BJ (cell line): ENCODE measurements around the gene LHPP. TPM values are rescaled to one million over a fixed set of nuclear protein-coding genes. Genes with fewer than 3 reads are reported as not detected.

Experiments used
- CTCF ChIA-PET: fragments of 350-600 bp; formaldehyde crosslinking; extraction: SDS; loops from one replicate; lab custom pipeline; 2021; ENCODE audit warnings: antibody characterized with exemption, inconsistent platforms; lab: Yijun Ruan, JAX
- POLR2A ChIA-PET: fragments of 300-600 bp; sonication (Branson Sonifier 250); formaldehyde crosslinking; extraction: SDS; loops from one replicate; lab custom pipeline; 2021; ENCODE audit warnings: antibody characterized with exemption; lab: Charles Lee
- DNase-seq: peaks from one replicate; pipeline ENCODE4 v3.0.0-alpha.2; 2011; ENCODE audit warnings: low read depth
- H3K27me3 ChIP-seq: 2 replicates; pipeline ENCODE4 v1.6.0; 2011; ENCODE audit warnings: low read length; ENCODE audit not compliant: control insufficient read depth, insufficient read depth
- H3K36me3 ChIP-seq: 2 replicates; pipeline ENCODE4 v1.5.1; 2011; ENCODE audit warnings: low read length; ENCODE audit not compliant: control insufficient read depth, insufficient read depth
- H3K4me3 ChIP-seq: 2 replicates; pipeline ENCODE4 v1.5.1; 2011; ENCODE audit warnings: low read depth, mild to moderate bottlenecking, control low read depth, low read length
- polyA plus RNA-seq: library from polyadenylated mRNA; depleted of rRNA; stranded (reverse); fragments of >200 nt; gene quantifications from 2 replicates; pipeline ENCODE4 v1.2.3, GENCODE V29; 2011
- TF ChIP-seq, protein P1 (sequence below): IDR thresholded peaks from 2 replicates; pipeline ENCODE4 v1.5.1; 2011; ENCODE audit warnings: low read depth, mild to moderate bottlenecking, control low read depth, inconsistent platforms, low read length, moderate library complexity; ENCODE audit not compliant: insufficient read depth

LHPP gene
- polyA plus RNA-seq, 1 experiment: 23.8 TPM

DNA sequence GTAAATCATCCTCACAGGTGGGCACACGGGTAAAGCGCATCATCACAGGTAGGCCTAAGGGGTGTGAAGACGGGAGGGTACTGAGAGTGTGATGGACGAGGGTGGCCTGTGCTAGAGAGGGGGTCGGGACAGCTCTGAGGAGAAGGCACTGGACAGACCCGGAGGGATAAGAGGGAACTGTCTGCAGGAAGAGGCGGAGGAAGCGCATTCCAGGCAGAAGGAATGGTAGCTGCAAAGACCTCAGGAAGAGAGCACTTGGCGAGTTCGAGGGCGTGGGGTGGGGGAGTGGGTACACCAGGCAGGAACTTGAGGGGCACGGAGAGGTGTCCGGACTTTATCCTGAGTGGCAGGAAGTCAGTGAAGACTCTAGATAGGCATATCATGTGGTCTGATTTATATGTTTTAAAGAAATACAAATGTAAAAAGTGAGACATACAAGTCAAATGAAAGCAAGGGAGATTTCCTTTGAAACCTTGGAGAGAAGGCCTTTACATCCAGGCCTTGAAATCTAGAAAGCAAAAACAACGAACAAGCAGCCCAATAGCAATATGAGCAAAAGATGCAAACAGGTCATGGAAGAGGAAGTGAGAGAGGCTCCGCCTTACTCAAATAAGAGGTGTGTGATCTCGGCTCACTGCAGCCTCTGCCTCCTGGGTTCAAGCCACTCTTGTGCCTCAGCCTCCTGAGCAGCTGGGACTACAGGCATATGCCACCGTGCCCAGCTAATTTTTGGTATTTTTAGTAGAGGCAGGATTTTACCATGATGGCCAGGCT is 3.6 kb downstream of the LHPP start:
- POLR2A ChIA-PET: no interaction called here

DNA sequence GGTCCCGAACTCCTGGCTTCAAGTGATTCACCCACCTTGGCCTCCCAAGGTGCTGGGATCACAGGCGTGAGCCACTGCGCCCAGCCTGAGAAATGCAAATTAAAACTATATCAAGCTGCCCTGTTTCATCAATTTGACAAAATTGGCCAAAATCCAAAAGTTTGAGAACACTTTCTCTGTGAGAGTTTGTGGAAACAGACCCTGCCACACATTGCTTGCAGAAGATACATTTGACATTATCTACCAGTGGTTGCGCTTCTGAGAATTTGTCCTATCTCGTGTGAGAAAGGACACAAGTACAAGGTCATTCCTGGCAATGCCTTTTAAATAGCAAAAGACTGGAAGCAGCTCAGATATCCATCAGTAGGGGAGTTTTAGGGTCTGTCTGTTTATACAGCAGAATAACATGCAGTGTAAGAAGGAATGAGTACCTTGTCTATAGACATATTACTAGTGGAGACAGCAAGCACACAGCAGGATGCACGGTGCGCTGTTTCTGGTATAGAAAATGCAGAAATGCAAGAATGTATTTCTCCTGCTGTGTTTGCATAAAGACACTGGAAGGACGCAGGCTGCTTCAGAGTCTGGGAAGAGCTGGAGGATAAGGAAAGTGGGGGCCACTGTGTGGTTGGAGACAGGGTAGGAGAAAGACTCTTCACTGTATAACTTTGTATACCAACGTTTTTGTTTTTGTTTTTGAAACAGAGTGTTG is 4.3 kb downstream of the LHPP start:
- TF ChIP-seq, protein P1, sequence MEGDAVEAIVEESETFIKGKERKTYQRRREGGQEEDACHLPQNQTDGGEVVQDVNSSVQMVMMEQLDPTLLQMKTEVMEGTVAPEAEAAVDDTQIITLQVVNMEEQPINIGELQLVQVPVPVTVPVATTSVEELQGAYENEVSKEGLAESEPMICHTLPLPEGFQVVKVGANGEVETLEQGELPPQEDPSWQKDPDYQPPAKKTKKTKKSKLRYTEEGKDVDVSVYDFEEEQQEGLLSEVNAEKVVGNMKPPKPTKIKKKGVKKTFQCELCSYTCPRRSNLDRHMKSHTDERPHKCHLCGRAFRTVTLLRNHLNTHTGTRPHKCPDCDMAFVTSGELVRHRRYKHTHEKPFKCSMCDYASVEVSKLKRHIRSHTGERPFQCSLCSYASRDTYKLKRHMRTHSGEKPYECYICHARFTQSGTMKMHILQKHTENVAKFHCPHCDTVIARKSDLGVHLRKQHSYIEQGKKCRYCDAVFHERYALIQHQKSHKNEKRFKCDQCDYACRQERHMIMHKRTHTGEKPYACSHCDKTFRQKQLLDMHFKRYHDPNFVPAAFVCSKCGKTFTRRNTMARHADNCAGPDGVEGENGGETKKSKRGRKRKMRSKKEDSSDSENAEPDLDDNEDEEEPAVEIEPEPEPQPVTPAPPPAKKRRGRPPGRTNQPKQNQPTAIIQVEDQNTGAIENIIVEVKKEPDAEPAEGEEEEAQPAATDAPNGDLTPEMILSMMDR: no peak
- no peaks in the 10 kb centered on the region for H3K27me3 ChIP-seq
- CTCF ChIA-PET: no interaction called here
- DNase-seq: no peak
- no peak overlapping the region for H3K4me3 ChIP-seq
- POLR2A ChIA-PET: no interaction called here
- H3K36me3 ChIP-seq: 0 out of 2 replicates have a peak, but pooled peaks cover 1% of the 10 kb centered on the region

More for the DNA sequence above, 3.6 kb downstream of the LHPP start:
- H3K27me3 ChIP-seq: no peaks in the 10 kb centered on the region
- TF ChIP-seq, protein P1: no peak
- CTCF ChIA-PET: interaction anchor here (0.9 kb wide), 1 partner anchor 62 kb away, joined by 4 read pairs; no protein-coding TSS in a partner anchor
- 0 out of 2 replicates have a peak, but pooled peaks cover 1% of the 10 kb centered on the region for H3K36me3 ChIP-seq
- H3K4me3 ChIP-seq: no peak overlapping the region
- DNase-seq: no peak

DNA sequence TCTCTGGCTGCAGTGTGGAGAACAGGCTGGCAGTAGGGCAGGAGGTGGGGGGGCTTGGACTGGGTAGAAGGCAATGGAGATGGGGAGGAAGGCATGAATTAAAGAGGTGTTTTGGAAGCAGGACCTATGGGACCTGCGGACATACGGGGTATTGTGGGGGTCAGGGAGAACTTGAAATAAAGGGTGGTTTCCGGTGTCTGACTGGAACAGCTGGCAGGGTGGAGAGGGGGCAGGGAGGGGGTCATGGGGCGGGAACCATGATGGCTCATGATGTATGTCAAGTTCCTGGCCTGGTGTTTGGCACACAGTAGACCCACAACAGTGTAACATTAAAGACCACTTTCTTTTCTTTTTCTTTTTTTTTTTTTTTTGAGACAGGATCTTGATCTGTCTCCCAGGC is 5.5 kb downstream of the LHPP start:
- Histone ChIP-seq H3K4me3 (no peak overlapping the region), H3K36me3 (0 out of 2 replicates have a peak, but pooled peaks cover 1% of the 10 kb centered on the region), H3K27me3 (no peaks in the 10 kb centered on the region)
- no peak for DNase-seq
- TF ChIP-seq, protein P1: no peak
- CTCF ChIA-PET: no interaction called here
- POLR2A ChIA-PET: no interaction called here

DNA sequence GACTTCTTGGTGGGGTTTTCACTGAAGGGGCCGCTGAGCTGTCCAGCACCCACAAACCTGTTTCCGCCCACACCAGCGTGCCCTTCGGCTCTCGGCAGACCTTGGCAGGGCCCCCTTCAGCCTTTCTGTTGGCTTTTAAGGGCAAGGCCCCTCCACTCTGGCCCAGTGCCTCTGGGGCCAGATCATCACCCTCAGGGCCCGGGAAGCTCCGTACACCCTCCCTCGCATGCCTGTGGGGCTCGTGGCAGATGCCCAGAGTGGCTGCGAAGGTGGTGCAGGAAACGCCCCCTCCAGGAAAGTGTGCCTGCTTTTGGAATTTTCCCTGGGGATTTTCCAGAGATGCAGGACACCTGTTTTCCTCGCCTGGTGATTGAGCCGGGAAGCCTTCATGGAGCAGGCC is 7.0 kb downstream of the LHPP start:
- no peaks in the 10 kb centered on the region for H3K27me3 ChIP-seq
- ChIA-PET POLR2A (no interaction called here), CTCF (no interaction called here)
- TF ChIP-seq, protein P1: no peak
- no peak for DNase-seq
- no peak overlapping the region for H3K4me3 ChIP-seq
- 0 out of 2 replicates have a peak, but pooled peaks cover 1% of the 10 kb centered on the region for H3K36me3 ChIP-seq

DNA sequence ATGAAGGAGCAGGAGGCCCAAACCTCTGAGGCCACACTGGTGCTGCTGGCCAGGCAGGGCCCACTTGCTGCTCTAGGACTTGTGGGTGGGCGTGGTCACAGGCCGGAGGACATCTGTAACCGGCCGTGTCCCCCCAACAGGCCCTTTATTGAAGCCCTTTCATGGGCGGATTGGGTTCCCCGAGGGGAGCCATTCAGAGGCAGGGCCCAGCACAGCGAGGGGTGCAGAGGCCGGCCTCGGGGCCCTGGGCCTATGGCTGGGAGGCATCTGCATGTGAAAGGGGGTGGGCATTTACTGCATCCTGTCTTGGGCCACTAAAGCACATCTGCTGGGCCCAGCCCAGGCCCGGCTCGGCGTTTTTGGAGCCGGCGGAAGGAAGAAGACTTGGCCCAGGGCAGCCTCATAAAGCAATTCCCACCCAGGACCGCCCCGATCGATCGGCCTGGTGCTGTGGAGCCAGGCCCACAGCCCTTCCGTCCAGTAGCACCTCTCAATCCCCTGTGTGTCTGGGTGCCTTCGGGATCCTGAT is 8.4 kb downstream of the LHPP start:
- DNase-seq: no peak
- H3K4me3 ChIP-seq: no peak overlapping the region
- no peaks in the 10 kb centered on the region for H3K27me3 ChIP-seq
- POLR2A ChIA-PET: no interaction called here
- no peaks in the 10 kb centered on the region for H3K36me3 ChIP-seq
- CTCF ChIA-PET: no interaction called here
- TF ChIP-seq, protein P1: no peak
